ENCODE results near the gene UBASH3A.

Gene UBASH3A

DNA sequence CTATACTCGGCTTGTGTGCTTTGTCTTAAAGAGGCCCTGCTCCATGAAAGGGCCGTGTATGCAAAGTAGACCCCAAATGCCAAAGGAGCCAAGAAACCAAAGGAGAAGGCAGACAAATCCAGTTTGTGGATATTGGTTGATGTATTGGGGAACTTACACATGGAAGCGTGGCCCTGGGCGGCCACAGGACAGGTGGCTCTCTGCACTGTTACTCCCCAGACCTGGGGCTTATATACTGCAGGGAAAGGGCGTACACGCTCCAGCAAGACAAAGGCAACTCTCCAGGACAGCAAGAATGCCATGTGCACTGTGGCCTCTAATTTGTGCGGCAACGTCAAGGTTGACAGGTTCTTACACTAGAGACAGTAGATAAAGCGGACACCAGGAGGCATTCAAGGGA lies 67.5 kb downstream of the UBASH3A start:
- DNase-seq, result no peak

DNA sequence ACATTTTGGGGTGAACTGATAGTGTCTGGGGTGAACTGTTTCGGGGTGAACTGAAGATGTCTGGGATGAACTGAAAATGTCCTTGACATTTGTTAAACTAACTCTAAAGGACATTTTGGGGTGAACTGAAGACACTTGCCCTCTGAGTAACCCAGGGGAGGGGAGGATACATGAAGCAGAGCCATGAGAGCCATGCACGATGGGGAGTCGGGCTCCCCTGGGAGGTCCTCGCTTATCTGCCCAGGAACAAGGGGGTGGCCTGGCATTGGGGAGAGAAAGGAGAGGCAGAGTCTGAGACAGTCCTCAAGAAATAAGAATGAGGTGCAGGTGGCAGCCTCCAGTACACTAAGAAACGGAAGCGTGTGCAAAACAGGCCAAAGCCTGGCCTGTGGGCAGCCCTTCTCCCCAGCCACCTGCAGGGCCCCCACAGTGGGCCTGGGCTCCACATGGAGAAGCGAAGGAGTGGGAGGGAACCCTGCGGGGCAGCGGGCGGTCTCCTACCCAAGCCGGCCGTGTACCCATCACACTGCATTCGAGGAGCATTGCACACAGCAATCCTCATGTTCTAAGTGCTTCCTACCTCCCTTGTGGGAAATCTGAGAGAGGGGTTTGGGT lies 68.1 kb downstream of the UBASH3A start:
- no peak for DNase-seq

DNA sequence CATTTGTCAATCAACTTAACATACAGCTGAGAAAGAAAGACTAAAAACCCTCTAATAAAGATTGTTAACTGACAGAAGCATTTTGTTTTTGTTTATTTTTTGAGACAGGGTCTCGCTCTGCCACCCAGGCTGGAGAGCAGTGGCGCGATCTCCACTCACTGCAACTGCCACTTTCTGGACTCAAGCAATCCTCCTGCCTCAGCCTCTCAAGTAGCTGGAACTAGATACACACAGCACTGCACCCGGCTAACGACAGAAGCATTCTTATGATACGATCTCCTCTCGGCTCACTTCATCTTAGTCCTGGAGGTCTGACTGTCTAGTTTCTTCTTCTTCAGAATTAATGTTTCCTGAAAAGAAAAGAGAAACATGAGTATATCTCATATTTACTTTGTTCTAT lies 68.8 kb downstream of the UBASH3A start:
- no peak for DNase-seq

DNA sequence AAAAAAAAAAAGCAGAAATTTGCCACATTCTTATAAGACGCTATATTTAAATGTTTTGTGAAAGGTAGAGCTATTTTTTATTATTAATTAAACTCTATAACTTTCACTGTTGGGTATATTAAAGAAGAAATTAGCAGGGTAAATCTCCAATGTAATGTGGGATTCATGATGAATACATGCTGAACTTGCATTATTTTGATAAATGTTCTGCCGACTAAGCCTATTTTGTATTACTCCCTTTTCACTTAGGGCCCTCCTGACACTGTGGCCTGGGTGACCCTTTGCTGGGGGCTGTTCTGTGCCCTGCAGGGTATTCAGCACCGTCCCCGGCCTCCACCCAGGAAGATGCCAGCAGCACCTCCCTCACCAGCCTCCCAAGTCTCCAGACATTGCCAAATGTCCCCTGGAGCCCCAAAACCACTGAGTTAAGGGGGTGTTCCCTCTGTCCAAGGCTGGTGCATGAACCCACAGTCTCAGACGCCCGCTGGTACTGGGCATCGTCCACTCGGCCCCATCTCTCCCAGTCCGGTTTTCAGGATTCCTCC lies 69.9 kb downstream of the UBASH3A start:
- no peak for DNase-seq

DNA sequence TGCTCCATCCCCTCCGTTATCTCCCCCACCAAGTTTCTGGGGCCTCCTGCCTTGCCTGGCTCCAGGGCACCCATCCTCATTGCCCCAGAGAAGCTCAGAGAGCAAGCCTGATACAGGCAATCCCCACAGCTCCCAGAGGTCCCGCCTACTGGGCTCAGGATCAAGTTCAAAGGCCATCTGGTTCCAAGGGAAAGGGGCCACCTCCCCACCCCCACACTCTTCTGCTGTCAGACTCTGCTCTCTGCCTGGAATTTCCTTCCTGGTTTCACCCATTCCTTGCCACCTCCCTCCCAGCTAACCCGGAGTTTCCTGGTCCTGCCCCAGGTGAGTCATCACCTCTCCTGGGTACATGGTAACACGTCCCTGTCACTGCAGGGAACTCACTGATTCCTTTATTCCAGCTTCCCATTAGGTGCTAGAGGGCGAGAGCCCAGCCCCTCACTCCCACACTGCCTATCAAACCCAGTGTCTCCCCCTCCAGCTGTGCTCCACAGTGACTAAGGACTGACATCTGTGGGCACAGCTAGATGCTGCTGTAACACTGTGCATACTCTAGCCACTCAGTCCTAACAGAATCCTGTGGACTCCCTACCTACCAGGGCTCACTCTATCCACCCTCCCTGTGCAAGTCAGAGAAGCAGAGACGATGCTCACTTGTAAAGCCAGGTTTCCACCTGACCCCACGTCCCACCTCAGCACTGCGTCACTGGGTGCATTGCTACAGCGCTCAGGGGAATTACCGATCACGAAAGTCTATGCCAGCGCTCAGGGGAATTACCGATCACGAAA lies 70.5 kb downstream of the UBASH3A start:
- no peak for DNase-seq

DNA sequence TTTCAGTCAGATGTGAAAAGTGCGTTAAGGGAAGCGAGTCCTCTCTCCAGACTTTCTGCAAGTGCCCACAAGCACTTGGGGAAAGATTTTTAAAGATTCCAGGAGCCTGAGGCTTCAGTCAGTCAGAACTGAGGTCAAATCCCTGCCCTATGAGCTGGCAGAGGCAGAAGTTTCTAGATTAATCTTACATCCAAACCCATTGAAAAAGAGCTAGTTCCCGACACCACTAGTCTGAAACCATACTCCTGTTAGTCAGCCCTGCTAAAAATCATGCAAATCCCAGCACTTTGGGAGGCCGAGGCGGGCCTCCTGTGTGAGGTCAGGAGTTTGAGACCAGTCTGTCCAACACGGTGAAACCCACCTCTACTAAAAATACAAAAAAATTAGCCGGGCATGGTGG lies 71.3 kb downstream of the UBASH3A start:
- DNase-seq, result no peak

DNA sequence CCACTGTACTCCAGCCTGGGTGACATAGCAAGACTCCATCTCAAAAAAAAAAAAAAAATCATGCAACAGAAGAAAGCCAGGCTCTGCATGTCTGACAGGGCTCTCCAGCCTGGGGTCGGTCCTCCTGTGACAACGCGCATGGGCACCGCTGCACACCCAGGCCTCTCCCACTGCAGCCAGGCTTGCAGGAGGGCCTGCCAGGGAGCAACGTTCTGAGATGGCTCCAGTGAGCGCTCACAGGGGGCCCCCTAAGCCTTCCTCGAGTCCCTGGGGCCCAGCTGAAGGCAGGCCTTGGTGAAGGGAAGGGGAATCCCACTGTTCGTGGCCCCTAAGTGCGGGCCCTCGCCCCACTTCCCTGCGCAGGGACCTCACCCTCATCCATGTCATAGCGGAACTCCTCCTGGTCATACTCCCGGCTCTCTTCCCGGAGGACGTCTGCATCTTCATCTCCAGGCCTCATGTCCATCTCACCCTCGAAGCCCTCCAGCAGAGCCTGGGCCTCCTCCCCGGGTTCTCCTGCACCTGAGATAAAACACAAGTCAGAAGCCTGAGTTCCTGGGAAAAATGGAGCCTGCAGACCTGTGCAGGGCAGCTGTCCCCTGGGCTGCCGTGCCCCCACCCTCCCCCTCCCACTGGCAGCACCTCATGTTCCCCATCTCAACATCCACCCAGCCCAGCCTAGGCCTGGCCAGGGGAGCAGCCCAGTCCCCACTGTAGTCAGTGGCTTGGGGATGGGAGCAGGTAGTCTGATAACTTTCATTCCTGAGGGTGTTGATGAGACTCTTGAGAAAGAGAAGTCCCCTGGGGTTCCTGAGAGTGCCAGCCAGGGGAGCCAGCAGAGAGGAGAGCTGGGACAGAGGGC lies 72.1 kb downstream of the UBASH3A start:
- no peak for DNase-seq

DNA sequence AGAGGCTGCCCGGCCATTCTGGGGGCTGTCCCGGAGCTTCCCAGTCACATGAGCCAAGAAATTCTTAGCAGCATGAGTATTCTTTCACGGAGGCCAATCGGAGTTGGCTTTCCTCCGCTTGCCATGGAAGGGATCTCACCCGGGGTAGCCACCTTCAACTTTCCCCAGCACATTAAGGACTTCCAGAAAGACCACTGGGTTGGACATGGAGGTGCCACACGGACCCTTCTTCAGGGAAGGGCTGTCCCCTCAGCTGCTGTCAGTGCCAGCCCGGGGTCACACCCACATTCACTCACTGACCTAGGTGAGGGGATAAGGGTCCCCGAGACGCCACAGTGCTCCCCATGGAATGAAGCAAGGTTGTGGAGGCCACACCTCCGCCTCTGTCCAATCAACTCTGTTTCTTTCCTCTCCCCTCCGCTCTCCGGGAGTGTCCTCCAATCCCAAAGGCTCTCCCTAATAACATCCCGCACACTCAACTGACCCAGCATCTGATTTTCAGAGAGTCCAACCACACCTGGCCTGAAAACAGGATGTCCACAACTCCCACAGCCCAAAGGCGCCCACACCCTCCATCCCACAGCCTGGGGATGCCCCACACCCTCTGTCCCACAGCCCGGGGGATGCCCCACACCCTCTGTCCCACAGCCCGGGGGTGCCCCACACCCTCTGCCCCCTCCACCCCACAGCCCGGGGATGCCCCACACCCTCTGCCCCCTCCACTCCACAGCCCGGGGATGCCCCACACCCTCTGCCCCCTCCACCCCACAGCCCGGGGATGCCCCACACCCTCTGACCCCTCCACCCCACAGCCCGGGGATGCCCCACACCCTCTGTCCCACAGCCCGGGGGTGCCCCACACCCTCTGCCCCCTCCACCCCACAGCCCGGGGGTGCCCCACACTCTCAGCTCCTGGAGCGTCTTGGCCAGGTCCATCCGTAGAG lies 73.0 kb downstream of the UBASH3A start:
- no peak for DNase-seq

DNA sequence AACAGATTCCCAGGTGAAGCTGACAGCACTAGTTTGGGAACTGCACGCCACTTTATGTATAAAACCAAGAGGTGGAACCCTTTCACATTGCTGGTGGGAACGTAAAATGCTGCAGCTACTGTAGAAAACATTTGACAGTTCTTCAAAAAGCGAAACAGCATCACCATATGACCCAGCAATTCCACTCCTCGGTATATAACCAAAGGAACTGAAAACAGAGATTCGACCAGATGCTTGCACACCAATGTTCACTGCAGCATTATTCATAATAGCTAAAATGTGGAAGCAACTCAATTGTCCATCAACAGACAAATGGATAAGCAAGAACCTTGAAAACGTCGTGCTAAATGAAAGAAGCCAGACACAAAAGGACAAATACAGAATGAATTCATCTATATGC lies 74.8 kb downstream of the UBASH3A start:
- DNase-seq, result no peak

DNA sequence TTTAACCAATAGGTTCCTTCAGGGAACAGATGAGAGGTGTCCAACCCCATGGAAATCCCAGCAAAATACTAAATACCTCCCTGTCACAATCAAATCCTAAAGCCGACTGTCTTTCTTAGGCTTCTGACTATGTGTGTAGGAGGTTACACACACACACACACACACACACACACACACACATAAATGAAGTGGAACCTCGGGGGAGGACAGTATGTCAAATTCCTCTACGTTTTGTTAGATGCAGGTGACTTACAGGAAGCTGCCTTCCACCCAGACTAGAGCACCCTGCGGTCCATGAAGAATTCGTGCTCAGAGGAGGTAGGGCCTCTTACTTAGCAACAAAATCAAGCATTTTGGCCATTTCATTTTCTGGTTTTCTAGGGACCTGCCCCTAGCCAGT lies 75.9 kb downstream of the UBASH3A start:
- DNase-seq, result no peak

DNA sequence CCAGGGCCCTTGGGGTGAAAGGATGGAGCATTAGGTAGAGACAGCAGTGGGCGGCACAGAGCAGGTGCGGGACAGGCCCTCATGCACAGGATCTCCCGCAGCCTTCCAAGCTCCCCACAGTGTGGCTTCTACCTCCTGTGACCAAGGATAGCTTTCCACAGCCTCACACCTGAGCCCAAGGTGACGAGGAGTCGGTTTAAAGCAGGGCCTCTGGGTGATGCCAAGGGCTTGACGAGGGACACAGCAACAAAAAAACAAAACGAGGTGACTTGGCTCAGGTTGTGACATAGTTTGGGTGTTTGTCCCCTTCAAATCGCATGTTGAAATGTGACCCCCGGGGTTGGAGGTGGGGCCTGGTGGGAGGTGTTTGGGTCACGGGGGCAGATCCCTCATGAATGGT lies 77.0 kb downstream of the UBASH3A start:
- DNase-seq, result no peak

DNA sequence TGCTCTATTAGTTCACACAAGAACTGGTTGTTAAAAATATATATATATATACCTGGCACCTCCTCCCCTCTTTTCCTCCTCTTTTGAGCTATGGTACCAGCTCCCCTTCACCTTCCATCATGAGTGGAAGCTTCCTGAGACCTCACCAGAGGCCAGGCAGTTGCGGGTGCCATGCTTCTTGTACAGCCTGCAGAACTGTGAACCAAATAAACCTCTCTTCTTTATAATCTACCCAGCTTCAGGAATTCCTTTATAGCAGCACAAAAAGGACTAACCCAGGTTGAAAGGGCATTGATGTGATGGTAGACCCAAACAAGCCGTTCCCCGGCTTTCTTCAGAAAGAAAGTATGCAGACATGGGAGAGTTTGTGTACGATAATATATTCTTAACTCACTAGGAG lies 77.5 kb downstream of the UBASH3A start:
- no peak for DNase-seq

DNA sequence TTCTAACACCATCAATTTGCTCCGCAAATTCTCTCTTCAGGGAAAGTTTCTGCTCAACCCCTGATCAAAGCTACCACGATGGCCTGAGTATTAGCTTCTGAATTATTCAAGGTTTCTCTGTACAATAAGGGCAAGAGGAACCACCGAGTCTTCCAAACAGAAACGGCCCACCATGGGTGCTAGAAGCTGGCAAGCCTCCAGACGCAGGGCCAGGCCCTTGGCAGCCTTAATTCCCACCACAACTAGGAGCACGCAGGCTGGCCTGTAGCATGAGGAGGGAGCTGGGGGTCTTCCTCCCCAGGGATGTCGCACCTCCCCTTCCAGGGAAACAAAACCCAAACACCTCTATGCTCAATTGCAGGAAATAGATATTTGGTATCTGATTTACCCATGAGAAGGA lies 81.3 kb downstream of the UBASH3A start:
- DNase-seq, result no peak

DNA sequence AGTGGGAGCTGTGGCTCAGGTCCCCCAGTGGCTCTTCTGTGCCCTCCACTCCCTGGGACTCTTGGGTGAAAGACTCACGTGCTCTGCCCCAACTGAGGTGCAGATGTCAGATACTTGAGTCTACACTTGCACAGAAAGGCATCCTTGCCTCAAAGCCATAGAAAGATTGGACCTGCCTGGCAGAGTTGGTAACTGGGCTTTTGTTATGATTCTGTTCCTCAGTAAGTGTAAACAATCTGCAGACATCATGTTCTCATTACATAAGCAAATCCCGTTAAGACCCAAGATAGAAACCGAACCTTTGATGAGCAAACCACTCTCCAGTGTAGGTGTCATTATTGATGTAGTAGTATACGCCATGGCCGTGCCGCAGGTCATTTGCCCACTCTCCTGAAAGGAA lies 82.4 kb downstream of the UBASH3A start:
- no peak for DNase-seq

DNA sequence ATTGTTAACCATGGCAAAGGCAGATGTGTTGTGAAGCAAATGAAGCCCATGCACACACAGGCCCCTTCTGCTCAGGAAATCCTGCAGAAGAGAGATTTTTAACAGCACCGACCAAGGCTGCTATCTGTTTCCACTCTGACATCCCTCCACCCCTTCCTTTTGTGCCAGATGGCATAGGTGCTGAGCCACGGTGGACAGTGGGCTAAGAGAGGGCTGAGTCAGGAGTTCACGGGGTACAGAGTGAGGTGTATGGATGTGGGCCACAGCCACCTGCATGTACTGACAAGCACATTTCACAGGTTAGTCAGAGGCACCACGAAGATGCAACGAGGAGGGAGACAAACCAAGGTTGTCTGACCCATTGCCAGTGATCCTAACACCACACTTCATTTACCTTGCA lies 82.8 kb downstream of the UBASH3A start:
- no peak for DNase-seq

DNA sequence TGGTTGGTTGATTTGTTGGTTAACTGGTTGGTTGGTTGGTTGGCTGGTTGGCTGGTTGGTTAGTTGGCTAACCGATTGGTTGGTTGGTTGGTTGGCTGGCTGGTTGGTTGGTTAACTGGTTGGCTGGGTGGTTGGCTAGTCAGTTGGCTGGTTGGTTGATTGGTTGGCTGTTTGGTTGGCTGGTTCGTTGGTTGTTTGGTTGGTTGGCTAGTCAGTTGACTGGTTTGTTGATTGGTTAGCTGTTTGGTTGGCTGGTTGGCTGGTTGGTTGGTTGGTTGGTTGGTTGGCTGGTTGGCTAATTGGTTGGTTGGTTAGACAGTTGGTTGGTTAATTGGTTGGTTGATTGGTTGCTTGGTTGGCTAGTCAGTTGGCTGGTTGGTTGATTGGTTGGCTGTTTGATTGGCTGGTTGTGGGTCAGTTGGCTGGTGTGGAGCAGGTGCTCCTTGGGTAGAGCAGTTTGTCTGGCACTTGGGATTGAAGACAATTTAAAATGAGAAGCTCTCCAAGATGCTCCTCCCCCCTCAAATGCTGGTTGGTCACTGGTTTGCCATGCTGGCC lies 85.4 kb downstream of the UBASH3A start:
- DNase-seq, result no peak

DNA sequence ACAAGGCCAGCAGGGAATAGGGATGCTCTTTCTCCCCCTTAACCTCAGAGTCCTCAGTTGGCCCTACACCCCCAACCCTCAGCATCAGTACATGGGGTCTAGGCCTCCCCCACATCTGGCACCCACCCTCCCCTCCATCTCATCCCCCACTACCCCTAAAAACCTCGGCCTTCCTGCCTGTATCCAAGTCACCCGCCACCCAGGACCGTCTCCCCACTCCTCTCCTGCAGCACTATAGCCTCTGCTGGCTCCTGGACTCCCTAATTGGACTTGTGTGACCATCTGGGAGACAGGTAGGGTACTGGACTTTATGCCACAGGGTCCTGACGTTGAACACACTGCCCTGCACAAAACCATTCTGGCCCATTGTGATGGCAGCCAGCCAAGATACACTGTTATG lies 86.3 kb downstream of the UBASH3A start:
- no peak for DNase-seq

DNA sequence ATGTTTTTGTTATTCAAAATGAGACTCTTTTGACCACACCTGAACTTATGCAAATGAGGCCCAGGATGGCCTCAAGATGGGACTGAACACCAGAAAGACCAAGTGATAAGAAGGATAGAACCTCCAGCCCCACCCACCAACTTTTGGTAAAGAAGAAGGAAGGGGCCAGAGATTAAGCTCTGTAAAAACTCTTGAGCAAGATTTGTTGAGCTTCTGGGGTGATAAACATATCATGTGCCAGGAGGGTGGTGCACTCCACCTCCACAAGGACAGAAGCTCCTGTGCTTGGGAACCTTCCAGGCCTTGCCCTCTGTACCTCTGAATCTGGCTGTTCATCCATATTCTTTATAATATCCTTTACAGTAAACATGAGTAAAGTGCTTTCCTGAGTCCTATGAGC lies 87.0 kb downstream of the UBASH3A start:
- no peak for DNase-seq

DNA sequence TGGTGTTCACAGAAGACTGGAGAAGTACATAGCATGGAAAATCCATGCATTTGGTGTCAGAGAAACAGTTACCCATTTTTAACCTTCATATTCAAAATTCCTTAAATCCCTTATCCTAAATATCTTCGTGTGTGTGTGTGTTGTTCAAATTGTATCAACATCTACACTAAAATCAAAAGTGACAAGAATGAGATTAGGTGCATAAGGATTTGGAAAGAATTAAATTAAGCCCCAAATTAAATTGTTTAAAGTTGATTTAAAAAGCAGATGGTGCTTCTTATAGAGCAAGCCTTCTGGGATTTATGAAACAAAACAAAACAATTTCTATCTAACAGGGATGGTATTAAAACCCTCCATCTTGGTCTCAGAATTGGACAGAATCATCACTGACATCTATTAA lies 87.6 kb downstream of the UBASH3A start:
- no peak for DNase-seq

DNA sequence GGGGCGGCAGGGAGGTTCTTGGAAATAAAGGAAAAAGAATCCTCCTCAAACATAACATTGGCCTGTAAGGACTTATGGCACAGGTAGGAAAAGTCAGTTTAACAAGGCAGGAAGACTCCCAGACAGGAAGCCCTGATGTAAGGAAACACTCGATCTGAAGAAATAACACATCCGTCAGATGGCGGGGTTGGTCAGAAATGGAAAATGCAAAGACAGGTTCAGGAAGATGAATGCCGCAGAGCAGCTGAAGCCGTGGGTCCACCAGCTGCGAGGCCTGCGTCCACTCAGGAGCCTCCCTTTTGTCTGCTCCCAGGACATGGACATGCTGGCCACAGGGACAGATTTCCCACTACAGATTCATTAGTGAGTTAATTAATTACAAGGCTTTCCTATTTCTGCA lies 88.5 kb downstream of the UBASH3A start:
- no peak for DNase-seq

DNA sequence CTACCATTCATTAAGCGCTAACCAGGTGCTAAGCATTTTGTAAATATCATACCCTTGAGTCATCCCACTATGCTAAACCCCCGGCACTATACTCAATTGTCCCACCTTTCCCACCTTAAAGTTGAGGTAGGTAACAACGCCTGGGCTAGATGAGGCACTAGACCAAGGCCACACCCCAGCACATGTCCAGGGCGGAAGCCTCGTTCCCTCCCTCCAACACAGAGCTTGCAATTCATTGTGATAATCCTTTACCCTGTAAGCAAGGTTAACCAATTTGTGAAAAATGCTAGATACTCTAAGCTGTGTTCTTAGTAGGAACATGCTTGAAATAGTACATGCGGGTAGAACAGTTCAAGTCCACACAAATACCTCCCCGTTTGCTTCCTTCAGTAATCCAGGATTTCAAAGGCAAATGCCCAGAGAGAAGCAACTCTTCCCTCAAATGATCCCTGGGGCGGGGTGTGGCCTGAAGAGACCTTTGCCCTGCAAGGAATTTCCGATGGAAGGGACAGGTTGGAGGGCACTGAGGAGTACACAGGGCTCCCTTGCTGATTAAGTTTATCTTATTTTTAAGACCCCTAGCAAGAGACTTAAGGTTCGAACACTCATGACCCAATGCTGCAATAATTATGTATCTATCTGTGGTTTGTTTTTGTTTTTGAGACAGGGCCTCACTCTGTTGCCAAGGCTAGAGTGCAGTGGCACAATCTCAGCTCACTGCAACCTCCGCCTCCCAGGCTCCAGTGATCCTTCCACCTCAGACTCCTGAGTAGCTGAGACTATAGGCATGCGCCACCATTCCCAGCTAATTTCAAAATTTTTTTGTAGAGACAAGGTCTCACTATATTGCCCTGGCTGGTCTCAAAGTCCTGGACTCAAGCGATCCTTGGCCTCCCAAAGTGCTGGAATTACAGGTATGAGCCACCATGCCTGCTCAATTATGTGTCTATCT lies 89.7 kb downstream of the UBASH3A start:
- no peak for DNase-seq
